Parathyroid adenoma (tissue), 2 donors: Measurements from ENCODE around the gene RGS12.

Source experiments
- H2AFZ ChIP-seq: fragments of 300-600 bp; sonication (generic); one replicate; pipeline ENCODE4 v1.7.0; 2017; ENCODE audit warnings: antibody characterized with exemption, mild to moderate bottlenecking
- H3K27ac ChIP-seq: fragments of 300-600 bp; sonication (generic); one replicate; pipeline ENCODE4 v1.7.0; 2017
- H3K27me3 ChIP-seq: fragments of 300-600 bp; sonication (generic); one replicate; pipeline ENCODE4 v1.7.0; 2017; ENCODE audit warnings: low read length; ENCODE audit not compliant: control insufficient read depth, insufficient read depth
- H3K36me3 ChIP-seq: fragments of 300-600 bp; sonication (generic); one replicate; pipeline ENCODE4 v1.7.0; 2017; ENCODE audit warnings: low read length; ENCODE audit not compliant: control insufficient read depth, insufficient read depth
- H3K4me1 ChIP-seq: fragments of 300-600 bp; sonication (generic); one replicate; pipeline ENCODE4 v1.7.0; 2017; ENCODE audit warnings: control low read depth
- H3K4me2 ChIP-seq: fragments of 300-600 bp; sonication (generic); one replicate; pipeline ENCODE4 v1.7.0; 2017; ENCODE audit warnings: low read length
- H3K4me3 ChIP-seq: fragments of 300-600 bp; sonication (generic); one replicate; pipeline ENCODE4 v1.7.0; 2017; ENCODE audit warnings: low read depth, low read length
- H3K79me2 ChIP-seq: fragments of 300-600 bp; sonication (generic); one replicate; pipeline ENCODE4 v1.7.0; 2017; ENCODE audit warnings: control low read depth
- H3K9ac ChIP-seq: fragments of 300-600 bp; sonication (generic); one replicate; pipeline ENCODE4 v1.7.0; 2017; ENCODE audit warnings: mild to moderate bottlenecking
- H3K9me3 ChIP-seq: fragments of 300-600 bp; sonication (generic); one replicate; pipeline ENCODE4 v1.7.0; 2017; ENCODE audit warnings: low read length; ENCODE audit not compliant: control insufficient read depth
- CTCF ChIP-seq: fragments of 300-600 bp; sonication (generic); IDR thresholded peaks from one replicate; pipeline ENCODE4 v1.7.0; 2017; ENCODE audit warnings: antibody characterized with exemption, mild to moderate bottlenecking
- donor health status: primary hyperparathyroidism.

The RGS12 gene

GRCh38 chr4:3248811-3249661, 43.8 kb upstream of the RGS12 start, which contains the start of gene MSANTD1:
Gene MSANTD1, plus strand, starts transcription at chr4:3249159. Its CDS starts 64 bp downstream, at chr4:3249223.
- Histone ChIP-seq H3K36me3 (no peaks in the 10 kb centered on the region), H3K27me3 (no peaks in the 10 kb centered on the region), H3K79me2 (no peaks in the 10 kb centered on the region), H3K4me2 (no peak within 1 kb of the TSS), H3K4me3 (no peak within 1 kb of the TSS), H2AFZ (no peak within 1 kb of the TSS), H3K4me1 (no peaks in the 10 kb centered on the region), H3K9me3 (no peaks in the 10 kb centered on the region), H3K27ac (no peak within 1 kb of the TSS), H3K9ac (no peak within 1 kb of the TSS)
- TF ChIP-seq CTCF = no peak

- Histone ChIP-seq H2AFZ (no peak overlapping the region), H3K9ac (no peak overlapping the region), H3K9me3 (no peaks in the 10 kb centered on the region), H3K79me2 (no peaks in the 10 kb centered on the region), H3K4me2 (no peak overlapping the region), H3K36me3 (no peaks in the 10 kb centered on the region), H3K27me3 (no peaks in the 10 kb centered on the region), H3K4me3 (no peak overlapping the region), H3K4me1 (no peaks in the 10 kb centered on the region), H3K27ac (no peak overlapping the region)
- TF ChIP-seq CTCF = no peak
These were observed 42.9 kb upstream of the RGS12 start for GRCh38 chr4:3249711-3250437.

- Histone ChIP-seq H3K9ac (no peak overlapping the region), H3K79me2 (no peaks in the 10 kb centered on the region), H2AFZ (no peak overlapping the region), H3K27me3 (no peaks in the 10 kb centered on the region), H3K4me3 (no peak overlapping the region), H3K36me3 (no peaks in the 10 kb centered on the region), H3K4me1 (no peaks in the 10 kb centered on the region), H3K4me2 (no peak overlapping the region), H3K27ac (no peak overlapping the region), H3K9me3 (no peaks in the 10 kb centered on the region)
- no peak for TF ChIP-seq CTCF
These were observed 42.3 kb upstream of the RGS12 start for GRCh38 chr4:3250438-3250955.

- Histone ChIP-seq H3K79me2 (no peaks in the 10 kb centered on the region), H3K27ac (no peak overlapping the region), H3K36me3 (no peaks in the 10 kb centered on the region), H3K4me2 (no peak overlapping the region), H3K9ac (no peak overlapping the region), H3K27me3 (no peaks in the 10 kb centered on the region), H3K4me1 (no peaks in the 10 kb centered on the region), H3K4me3 (no peak overlapping the region), H2AFZ (no peak overlapping the region), H3K9me3 (no peaks in the 10 kb centered on the region)
- TF ChIP-seq CTCF = no peak
These were observed 41.7 kb upstream of the RGS12 start for GRCh38 chr4:3250956-3251690.
